Endothelial cell of umbilical vein (primary cell): ENCODE measurements around the gene FEN1. TPM values are rescaled to one million over a fixed set of nuclear protein-coding genes. Genes with fewer than 3 reads are reported as not detected.

Experiments
- BruUV-seq: library from RNA; stranded (reverse); fragments of 400-500 nt; replicated peaks from 2 replicates; lab custom pipeline; 2021; lab: Mats Ljungman, UMichigan
- CTCF ChIA-PET: fragments of 300-600, 350-600 bp; sonication (Branson Sonifier 250); formaldehyde crosslinking; loops from one replicate; lab custom pipeline; 2021; ENCODE audit warnings: antibody characterized with exemption, inconsistent platforms; lab: Charles Lee
- POLR2A ChIA-PET: fragments of 300-600, 350-600 bp; sonication (Branson Sonifier 250); formaldehyde crosslinking; loops from one replicate; lab custom pipeline; 2021; ENCODE audit warnings: antibody characterized with exemption, inconsistent platforms; lab: Charles Lee
- DNase-seq: peaks from one replicate; pipeline ENCODE4 v3.0.0-alpha.2; 2011; ENCODE audit warnings: low read depth, low spot score
- FAIRE-seq: peaks from 2 replicates; lab custom pipeline; 2011; peaks lifted over from hg19 to GRCh38; lab: Jason Lieb, UNC
- H2AFZ ChIP-seq: 2 replicates; pipeline ENCODE4 v1.6.0; 2012; ENCODE audit warnings: low read depth, low read length, control low read depth, inconsistent platforms
- H3K27ac ChIP-seq: 2 replicates; pipeline ENCODE4 v1.5.1; 2011; ENCODE audit warnings: low read depth, mild to moderate bottlenecking, control low read depth, low read length, moderate library complexity; ENCODE audit not compliant: insufficient read depth
- H3K27me3 ChIP-seq, 2 experiments: 2 replicates each; pipeline versions ENCODE4 v1.6.0 to v1.6.1; 2011; ENCODE audit warnings: low read length in 2 of 2, mixed read lengths in 1 of 2; ENCODE audit not compliant: control insufficient read depth in 2 of 2, insufficient read depth in 2 of 2
- H3K36me3 ChIP-seq, 2 experiments: 2 replicates in 1 of 2; 3 replicates in 1 of 2; pipeline ENCODE4 v1.5.1; 2011; ENCODE audit warnings: low read length in 2 of 2, mild to moderate bottlenecking in 1 of 2, moderate library complexity in 1 of 2; ENCODE audit not compliant: control insufficient read depth in 2 of 2, insufficient read depth in 2 of 2; ENCODE audit errors: extremely low read depth in 1 of 2
- H3K4me1 ChIP-seq: 3 replicates; pipeline ENCODE4 v1.5.1; 2011; ENCODE audit warnings: mild to moderate bottlenecking, low read length; ENCODE audit not compliant: control insufficient read depth, insufficient read depth; ENCODE audit errors: extremely low read depth
- H3K4me2 ChIP-seq: 2 replicates; pipeline ENCODE4 v1.6.1; 2011; ENCODE audit warnings: low read length, control low read depth, mixed read lengths; ENCODE audit not compliant: insufficient read depth
- H3K4me3 ChIP-seq, 3 experiments: fragments of 200-600 bp in 1 of 3; sonication (generic), shearing (Covaris generic) in 1 of 3; replicated peaks in 1 of 3; 2 replicates each; pipeline ENCODE4 v1.5.1; 2011 to 2016; ENCODE audit warnings: control low read depth in 3 of 3, low read length in 3 of 3, mild to moderate bottlenecking in 2 of 3, inconsistent platforms in 1 of 3, low read depth in 1 of 3, moderate library complexity in 1 of 3; ENCODE audit not compliant: insufficient read depth in 1 of 3
- H3K79me2 ChIP-seq: 2 replicates; pipeline ENCODE4 v1.6.0; 2012; ENCODE audit warnings: low read length, inconsistent platforms; ENCODE audit not compliant: control insufficient read depth, insufficient read depth
- H3K9ac ChIP-seq: replicated peaks from 2 replicates; pipeline ENCODE3; 2011; ENCODE audit warnings: low read length, control low read depth; ENCODE audit not compliant: insufficient read depth; ENCODE audit errors: extremely low read depth
- H3K9me1 ChIP-seq: replicated peaks from 3 replicates; pipeline ENCODE4 v1.6.0; 2011; ENCODE audit warnings: mild to moderate bottlenecking, low read length; ENCODE audit not compliant: control insufficient read depth, insufficient read depth; ENCODE audit errors: extremely low read depth
- H3K9me3 ChIP-seq: replicated peaks from 2 replicates; pipeline ENCODE4 v1.5.1; 2012; ENCODE audit warnings: low read length, inconsistent platforms; ENCODE audit not compliant: control insufficient read depth, insufficient read depth
- H4K20me1 ChIP-seq: replicated peaks from 2 replicates; pipeline ENCODE3; 2011; ENCODE audit warnings: mild to moderate bottlenecking, low read length; ENCODE audit not compliant: control insufficient read depth, insufficient read depth; ENCODE audit errors: extremely low read depth
- CTCF ChIP-seq, 2 donors: IDR thresholded peaks; 1 replicate in 1 of 2; 2 replicates in 1 of 2; pipeline ENCODE4 v1.5.1; 2011; ENCODE audit warnings: low read length in 2 of 2, mild to moderate bottlenecking in 2 of 2, moderate library complexity in 2 of 2, control low read depth in 1 of 2, inconsistent platforms in 1 of 2, low read depth in 1 of 2; ENCODE audit not compliant: insufficient read depth in 1 of 2; ENCODE audit errors: extremely low read depth in 1 of 2
- EZH2 ChIP-seq: IDR thresholded peaks from 2 replicates; pipeline ENCODE4 v1.6.1; 2012; ENCODE audit warnings: borderline replicate concordance, low read depth, mild to moderate bottlenecking, moderate library complexity, low read length, inconsistent platforms; ENCODE audit not compliant: severe bottlenecking
- FOS ChIP-seq: IDR thresholded peaks from 2 replicates; pipeline ENCODE4 v1.6.1; 2011; ENCODE audit warnings: mild to moderate bottlenecking, low read length, moderate library complexity, borderline replicate concordance; ENCODE audit not compliant: insufficient read depth
- GATA2 ChIP-seq: IDR thresholded peaks from 2 replicates; pipeline ENCODE4 v1.7.0; 2011; ENCODE audit warnings: low read depth, mild to moderate bottlenecking, moderate library complexity, mixed read lengths, low read length; ENCODE audit not compliant: insufficient read length, insufficient read depth
- JUN ChIP-seq: IDR thresholded peaks from 2 replicates; pipeline ENCODE4 v1.6.1; 2011; ENCODE audit warnings: borderline replicate concordance, low read depth; ENCODE audit not compliant: insufficient read length, insufficient read depth
- MAX ChIP-seq: IDR thresholded peaks from 2 replicates; pipeline ENCODE4 v1.6.1; 2011; ENCODE audit not compliant: insufficient read depth, insufficient read length
- MYC ChIP-seq: IDR thresholded peaks from one replicate; pipeline ENCODE4 v1.6.1; 2011; ENCODE audit warnings: mild to moderate bottlenecking, low read depth, low read length
- POLR2A ChIP-seq: IDR thresholded peaks from 2 replicates; pipeline ENCODE4 v1.6.1; 2012; ENCODE audit warnings: low read depth, mild to moderate bottlenecking, control low read depth, low read length
- POLR2AphosphoS5 ChIP-seq: IDR thresholded peaks from 2 replicates; pipeline ENCODE4 v1.6.1; 2012; ENCODE audit warnings: low read depth, mild to moderate bottlenecking, control low read depth, low read length, moderate library complexity; ENCODE audit not compliant: insufficient read depth
- dilution Hi-C: fragments of 300-500 bp; cut with MboI; formaldehyde crosslinking; loops from one replicate; pipeline ENCODE4 v1.15.0; 2019; ENCODE audit warnings: low sequenced_read_pairs; ENCODE audit not compliant: extremely low pct_ligation_motif_present
- intact Hi-C: fragments of 100-400 bp; cut with micrococcal nuclease; formaldehyde crosslinking; loops from one replicate; pipeline ENCODE4 v1.10.0; 2022
- polyA plus RNA-seq, 4 experiments: library from polyadenylated mRNA; depleted of rRNA in 3 of 4; stranded (reverse) in 3 of 4; unstranded in 1 of 4; fragments of >200 nt; gene quantifications; 2 replicates each; pipeline versions ENCODE4 v1.2.1 to v1.2.3, GENCODE V29; 2011 to 2012; ENCODE audit warnings: missing spikeins in 1 of 4
- total RNA-seq: library from RNA; stranded (reverse); gene quantifications from 2 replicates; pipeline ENCODE4 v1.2.3, GENCODE V29; 2021

The FEN1 gene
- total and polyA plus RNA-seq, 2 donors (not counting 3 experiments of a cell fraction or from before 2014, with no cell fraction given) = 29.3 to 60.5 TPM

- TF ChIP-seq MYC (no peak), MAX (no peak), POLR2A (no peak), CTCF (IDR thresholded peaks at IDR 0.05; ENCODE audit: extremely low read depth in 1 of 2, insufficient read depth in 1 of 2, low read depth in 1 of 2, low read length in 2 of 2) (no peak), POLR2AphosphoS5 (no peak), GATA2 (no peak), JUN (no peak), EZH2 (no peak), FOS (no peak)
- Histone ChIP-seq H3K36me3 (peaks cover 21 to 30% of the 10 kb centered on the region in 2 experiments), H3K79me2 (peaks cover 20% of the 10 kb centered on the region), H3K27ac (no peak overlapping the region), H4K20me1 (no peaks in the 10 kb centered on the region), H3K4me1 (peaks cover 12% of the 10 kb centered on the region), H3K4me3 (no peak overlapping the region), H3K9me3 (no peaks in the 10 kb centered on the region), H3K9me1 (no peaks in the 10 kb centered on the region), H2AFZ (no peak overlapping the region), H3K27me3 (no peaks in the 10 kb centered on the region), H3K4me2 (no peak overlapping the region), H3K9ac (no peak overlapping the region)
- ChIA-PET CTCF (interaction anchor here (1.4 kb wide), 2 partner anchors 12 to 16 kb away, joined by 3 read pairs; no protein-coding TSS in a partner anchor), POLR2A (no interaction called here)
- FAIRE-seq (no peak), DNase-seq (no peak)
- intact Hi-C loops = no loop called here
- dilution Hi-C loops = no loop called here
- BruUV-seq = no TSS peak
These were observed 20.2 kb downstream of the FEN1 start for GRCh38 chr11:61812736-61813411.
